Heart left ventricle (tissue), 13 donors: ENCODE data around the gene CKAP2.

ENCODE experiments used
- CTCF ChIP-seq, 12 donors: fragments of 200-600 bp; sonication (generic) in 4 of 12; IDR thresholded peaks; one replicate each; pipeline versions ENCODE4 v1.5.0 to v1.8.0; 2018 to 2022; ENCODE audit warnings: antibody characterized with exemption in 12 of 12, mild to moderate bottlenecking in 5 of 12
- POLR2A ChIP-seq, 2 donors: fragments of 450-650 bp; IDR thresholded peaks; one replicate each; pipeline ENCODE4 v1.6.1; 2017; ENCODE audit warnings: antibody characterized with exemption in 2 of 2, mild to moderate bottlenecking in 2 of 2, moderate library complexity in 2 of 2
- donor health status: ischemic (EF 13 %, LVEDD 7.1; RV severe dilation, severe dysfunction).
- donor health status: DM: no; HTN: yes; CAD: no.
- donor health status: DM: no; HTN: no; CAD: no.
- donor health status: ischemic (EF 25% LVEDD 6.9; RV normal size, moderate dysfunction).
- donor health status: ischemic (EF 25% LVEDD 5.7; RV mildly dilated, moderate dysfunction).
- donor health status: ischemic (EF 35%, LVEDD 5.7; RV mildly dilated, moderate dysfunction).
- donor health status: nonischemic (EF 11% LVEDD 7.7; RV severe dilation, severe dysfunction).
- donor health status: DM: yes; HTN: yes; CAD: no.
- donor health status: PGD.
- donor health status: ischemic (EF 29% LVEDD 5.4; RV normal size, mild dysfunction).
- donor health status: nonischemic (EF 23%, LVEDD 6.1; RV moderate dilation, normal function).

- peak in 1 of 12 donors; percentile 15 for TF ChIP-seq CTCF (IDR thresholded peaks at IDR 0.05)
- peak in 1 of 2 donors; percentile 78 for TF ChIP-seq POLR2A (IDR thresholded peaks at IDR 0.05)
These were observed at the start of gene CKAP2 for GRCh38 chr13:52454820-52455676.
